Common myeloid progenitor, CD34-positive (primary cell): ENCODE measurements around the gene TAAR6.
"Not testable (repeated sequence)": the region's sequence is repeated elsewhere in the genome, so short reads cannot be mapped to it uniquely, and the experiment has no call there.

Source experiments
- CTCF ChIA-PET: fragments of 350-600 bp; sonication (Branson Sonifier 250); formaldehyde crosslinking; loops from one replicate; lab custom pipeline; 2021; ENCODE audit warnings: antibody characterized with exemption; lab: Charles Lee
- POLR2A ChIA-PET: fragments of 350-600 bp; sonication (Branson Sonifier 250); formaldehyde crosslinking; loops from one replicate; lab custom pipeline; 2021; ENCODE audit warnings: antibody characterized with exemption; lab: Charles Lee
- DNase-seq, 3 donors: peaks; one replicate each; pipeline versions ENCODE4 v3.0.0 to v3.0.0-alpha.2; 2013
- H3K27ac ChIP-seq, 2 experiments: 1 replicate in 1 of 2; 2 replicates in 1 of 2; pipeline ENCODE4 v1.7.0; 2013; ENCODE audit warnings: inconsistent platforms in 2 of 2, low read length in 2 of 2, mild to moderate bottlenecking in 2 of 2, low read depth in 1 of 2, moderate library complexity in 1 of 2; ENCODE audit not compliant: severe bottlenecking in 2 of 2, insufficient read depth in 1 of 2, poor library complexity in 1 of 2
- H3K27me3 ChIP-seq, 5 experiments: replicated peaks in 2 of 5; 1 replicate in 3 of 5; 2 replicates in 2 of 5; pipeline versions ENCODE4 v1.6.1 to v1.7.0; 2013; ENCODE audit warnings: low read length in 4 of 5, mild to moderate bottlenecking in 2 of 5, moderate library complexity in 2 of 5, inconsistent platforms in 1 of 5; ENCODE audit not compliant: insufficient read depth in 5 of 5, control insufficient read depth in 4 of 5
- H3K36me3 ChIP-seq, 4 experiments: 1 replicate in 2 of 4; 2 replicates in 2 of 4; pipeline versions ENCODE4 v1.6.1 to v1.7.0; 2013; ENCODE audit warnings: low read length in 3 of 4, control low read depth in 1 of 4, mild to moderate bottlenecking in 1 of 4; ENCODE audit not compliant: control insufficient read depth in 4 of 4, insufficient read depth in 4 of 4
- H3K4me1 ChIP-seq, 4 experiments: 1 replicate in 3 of 4; 2 replicates in 1 of 4; pipeline versions ENCODE4 v1.6.1 to v1.7.1; 2013; ENCODE audit warnings: low read length in 3 of 4, mild to moderate bottlenecking in 3 of 4, control low read depth in 1 of 4, inconsistent platforms in 1 of 4, moderate library complexity in 1 of 4; ENCODE audit not compliant: control insufficient read depth in 4 of 4, insufficient read depth in 4 of 4; ENCODE audit errors: control extremely low read depth in 1 of 4
- H3K4me3 ChIP-seq, 7 experiments: 1 replicate in 4 of 7; 2 replicates in 3 of 7; pipeline versions ENCODE4 v1.5.1 to v1.7.0; 2013; ENCODE audit warnings: mild to moderate bottlenecking in 7 of 7, low read length in 6 of 7, moderate library complexity in 6 of 7, inconsistent platforms in 2 of 7, low read depth in 2 of 7, control low read depth in 1 of 7; ENCODE audit not compliant: insufficient read depth in 4 of 7, control insufficient read depth in 1 of 7; ENCODE audit errors: extremely low read depth in 1 of 7
- H3K9me3 ChIP-seq, 5 experiments: 1 replicate in 4 of 5; 2 replicates in 1 of 5; pipeline versions ENCODE4 v1.6.1 to v1.7.1; 2013; ENCODE audit warnings: low read length in 4 of 5, mild to moderate bottlenecking in 2 of 5, inconsistent platforms in 1 of 5, low read depth in 1 of 5, moderate library complexity in 1 of 5; ENCODE audit not compliant: control insufficient read depth in 4 of 5, insufficient read depth in 2 of 5; ENCODE audit errors: control extremely low read depth in 1 of 5
- WGBS: methylation state at CpG from one replicate; pipeline ENCODE4 v1.1.5; 2013; ENCODE audit not compliant: insufficient coverage; 5-methylcytosine and 5-hydroxymethylcytosine counted together

The TAAR6 gene

DNA sequence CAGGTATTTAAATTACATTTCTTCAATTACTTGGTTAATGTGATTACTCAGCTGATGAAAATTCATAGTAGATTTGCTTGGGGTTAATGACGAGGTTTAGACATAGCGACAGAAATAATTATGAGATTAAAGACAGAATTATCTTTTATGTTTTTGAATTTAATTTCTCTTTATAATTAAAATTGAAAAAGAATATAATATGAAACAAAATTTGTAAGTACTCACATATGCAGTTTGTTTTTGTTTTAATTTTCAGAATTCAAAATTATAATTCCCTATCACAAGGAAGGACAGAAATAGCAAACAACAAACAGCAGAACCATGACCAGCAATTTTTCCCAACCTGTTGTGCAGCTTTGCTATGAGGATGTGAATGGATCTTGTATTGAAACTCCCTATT is 17.8 kb upstream of the TAAR6 start, which contains the start of gene TAAR8:
Gene TAAR8 (plus strand): TSS at position 301 of the 400 bp plus-strand sequence. CDS start 21 bp downstream, at position 322.
- no peaks in the 10 kb centered on the region for H3K9me3 ChIP-seq
- no CpG with 5 or more reads among the region's 2 CpGs for WGBS
- H3K36me3 ChIP-seq = no peaks in the 10 kb centered on the region
- H3K4me3 ChIP-seq = no peak within 1 kb of the TSS
- DNase-seq = no peak
- no peaks in the 10 kb centered on the region for H3K4me1 ChIP-seq
- H3K27ac ChIP-seq = no peak within 1 kb of the TSS
- POLR2A ChIA-PET = no interaction called here
- H3K27me3 ChIP-seq = no peaks in the 10 kb centered on the region
- CTCF ChIA-PET = interaction anchor here (0.6 to 2.0 kb wide), 2 partner anchors 9 to 1763 kb away, joined by 3 to 6 read pairs; no protein-coding TSS in a partner anchor

DNA sequence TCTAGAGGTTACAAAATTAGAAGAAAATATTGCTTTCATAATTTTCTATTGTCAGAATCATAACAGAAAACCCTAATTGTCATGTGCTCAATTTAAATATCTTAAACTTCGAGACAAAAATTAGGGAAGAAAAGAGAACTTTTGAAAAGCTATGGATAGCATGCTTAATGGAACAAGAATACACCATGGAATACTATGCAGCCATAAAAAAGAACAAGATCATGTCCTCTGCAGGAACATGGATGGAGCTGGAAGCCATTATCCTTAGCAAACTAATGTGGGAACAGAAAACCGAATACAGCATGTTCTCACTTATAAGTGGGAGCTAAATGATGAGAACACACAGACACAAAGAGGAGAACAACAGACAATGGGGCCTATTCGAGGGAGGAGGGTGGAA is 10.0 kb upstream of the TAAR6 start:
- H3K4me3 ChIP-seq, DNase-seq, H3K36me3 ChIP-seq, CTCF ChIA-PET, H3K27me3 ChIP-seq, H3K4me1 ChIP-seq, H3K9me3 ChIP-seq, H3K27ac ChIP-seq, POLR2A ChIA-PET: not testable (repeated sequence)
- 100% methylated on average over 1 of the region's 3 CpGs for WGBS

DNA sequence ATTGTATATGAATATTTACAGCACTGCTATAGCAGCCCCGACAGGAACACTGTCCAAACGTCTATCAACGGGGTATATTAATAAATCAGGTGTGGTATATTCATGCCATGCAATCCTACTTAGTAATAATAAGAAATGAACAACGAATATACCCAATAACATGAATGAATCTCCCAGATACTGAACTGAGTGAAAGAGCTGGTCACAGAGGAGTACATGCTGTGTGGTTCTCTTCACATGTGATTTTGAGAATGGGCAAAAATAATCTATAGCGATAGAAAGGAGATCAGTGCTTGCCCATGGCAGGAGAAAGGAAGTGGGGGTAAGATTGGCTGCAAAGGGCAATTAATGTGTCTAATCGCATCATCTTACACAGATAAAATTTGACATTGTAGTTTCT is 3.7 kb upstream of the TAAR6 start:
- no CpG with 5 or more reads among the region's 6 CpGs for WGBS
- Histone ChIP-seq H3K4me1 (no peaks in the 10 kb centered on the region), H3K27me3 (peaks cover 0 to 11% (median 5%) of the 10 kb centered on the region in 5 experiments), H3K27ac (no peak overlapping the region), H3K36me3 (no peaks in the 10 kb centered on the region), H3K4me3 (no peak overlapping the region), H3K9me3 (no peaks in the 10 kb centered on the region)
- ChIA-PET POLR2A (no interaction called here), CTCF (no interaction called here)
- no peak for DNase-seq

DNA sequence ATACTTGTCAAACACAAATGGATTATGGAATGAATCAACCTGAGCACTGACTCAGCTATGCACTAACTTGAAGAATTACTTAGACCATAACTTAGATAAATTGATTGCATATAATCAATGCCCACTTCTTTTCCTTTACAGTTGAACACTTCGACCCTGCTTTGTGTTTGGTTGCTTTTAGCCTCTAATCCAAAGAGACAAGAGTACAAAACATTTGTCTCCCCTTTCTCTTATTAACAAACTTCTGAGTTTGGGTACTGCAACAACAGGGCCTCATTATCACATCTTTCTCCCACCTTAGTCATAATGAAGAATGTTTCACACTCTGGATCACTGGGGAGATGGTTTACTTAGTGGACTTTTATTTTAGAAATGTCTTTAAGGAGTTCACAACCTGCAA is 2.6 kb upstream of the TAAR6 start:
- POLR2A ChIA-PET = no interaction called here
- 100% methylated on average over 1 of the region's 1 CpG for WGBS
- CTCF ChIA-PET = no interaction called here
- Histone ChIP-seq H3K9me3 (no peaks in the 10 kb centered on the region), H3K27me3 (peaks cover 0 to 10% (median 5%) of the 10 kb centered on the region in 5 experiments), H3K36me3 (no peaks in the 10 kb centered on the region), H3K4me1 (no peaks in the 10 kb centered on the region), H3K4me3 (no peak overlapping the region), H3K27ac (no peak overlapping the region)
- DNase-seq = no peak

DNA sequence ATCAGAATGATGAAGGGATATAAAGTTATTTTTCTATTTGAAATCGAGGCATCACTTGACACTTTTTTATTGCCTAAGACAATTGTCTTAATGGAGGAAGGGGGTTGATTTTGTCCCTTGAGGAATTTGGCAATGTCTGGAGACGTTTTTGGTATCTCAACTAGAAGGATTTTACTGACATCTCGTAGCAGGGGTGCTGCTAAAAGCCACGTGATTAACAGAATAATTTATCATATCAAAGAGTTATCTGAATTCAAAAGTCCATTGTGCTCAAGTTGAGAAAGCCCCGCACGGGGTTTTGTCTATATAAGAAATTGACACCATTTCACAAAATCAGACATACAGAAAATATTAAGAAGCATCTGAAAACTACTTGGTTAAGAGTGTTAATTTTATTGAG is 1.5 kb upstream of the TAAR6 start:
- 90% methylated on average over 4 of the region's 6 CpGs for WGBS
- Histone ChIP-seq H3K27ac (no peak overlapping the region), H3K4me1 (no peaks in the 10 kb centered on the region), H3K4me3 (no peak overlapping the region), H3K27me3 (peaks cover 0 to 8% (median 5%) of the 10 kb centered on the region in 5 experiments), H3K36me3 (no peaks in the 10 kb centered on the region), H3K9me3 (no peaks in the 10 kb centered on the region)
- no peak for DNase-seq
- ChIA-PET CTCF (no interaction called here), POLR2A (no interaction called here)

DNA sequence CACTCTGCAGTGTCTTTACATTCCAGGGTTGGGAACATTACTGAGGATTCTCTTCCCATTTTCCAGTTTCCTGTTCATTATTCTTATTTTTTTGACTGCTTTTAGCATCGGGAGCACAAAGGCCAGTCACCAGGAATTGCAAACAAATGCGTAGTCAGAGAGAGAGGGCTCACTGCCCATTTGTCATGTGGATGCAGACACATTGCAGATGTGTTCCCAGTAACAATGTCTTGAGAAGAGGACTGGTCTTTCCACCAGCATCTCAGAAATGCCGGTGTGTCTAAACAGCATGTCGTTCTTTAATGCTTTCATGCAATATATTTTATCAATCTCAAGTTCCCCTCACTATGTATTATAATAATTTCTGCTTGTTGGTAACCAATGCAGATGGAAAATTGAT is 952 bp upstream of the TAAR6 start:
- H3K4me3 ChIP-seq = no peak overlapping the region
- H3K36me3 ChIP-seq = no peaks in the 10 kb centered on the region
- no peak for DNase-seq
- 94% methylated on average over 2 of the region's 4 CpGs for WGBS
- H3K4me1 ChIP-seq = no peaks in the 10 kb centered on the region
- no peaks in the 10 kb centered on the region for H3K9me3 ChIP-seq
- POLR2A ChIA-PET = no interaction called here
- CTCF ChIA-PET = no interaction called here
- H3K27me3 ChIP-seq = peaks cover 0 to 8% (median 3%) of the 10 kb centered on the region in 5 experiments
- no peak overlapping the region for H3K27ac ChIP-seq

DNA sequence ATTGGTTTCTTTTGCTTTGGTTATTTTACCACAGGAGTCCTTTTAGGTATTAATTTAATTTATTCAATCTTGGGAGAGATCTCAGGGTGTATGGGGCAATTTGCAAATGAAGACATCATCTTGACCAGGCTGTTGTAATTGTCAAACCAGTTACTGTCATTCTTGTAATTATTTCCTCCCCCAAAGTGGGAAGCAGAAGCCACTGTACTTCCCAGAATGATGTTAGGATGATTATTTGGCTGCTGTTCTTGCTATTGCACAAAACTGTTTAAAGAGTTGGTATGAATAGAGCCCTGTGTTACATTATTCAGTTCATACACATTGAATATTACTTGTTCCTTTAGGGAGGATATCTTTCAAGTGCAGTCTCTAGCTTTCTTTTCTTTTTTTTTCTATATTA is 1.7 kb downstream of the TAAR6 start:
- H3K4me3 ChIP-seq = no peak overlapping the region
- ChIA-PET POLR2A (no interaction called here), CTCF (no interaction called here)
- H3K4me1 ChIP-seq = no peaks in the 10 kb centered on the region
- peaks cover 0 to 8% (median 2%) of the 10 kb centered on the region in 5 experiments for H3K27me3 ChIP-seq
- H3K36me3 ChIP-seq = no peaks in the 10 kb centered on the region
- no peak for DNase-seq
- H3K9me3 ChIP-seq = no peaks in the 10 kb centered on the region
- no peak overlapping the region for H3K27ac ChIP-seq
